GM19238 (cell line): ENCODE data around the gene SPPL2B.
"Not testable (repeated sequence)": the region's sequence is repeated elsewhere in the genome, so short reads cannot be mapped to it uniquely, and the experiment has no call there.

Experiments
- DNase-seq: peaks from one replicate; pipeline ENCODE4 v3.0.0; 2011; ENCODE audit warnings: low spot score; ENCODE audit not compliant: insufficient read length

SPPL2B gene

DNA sequence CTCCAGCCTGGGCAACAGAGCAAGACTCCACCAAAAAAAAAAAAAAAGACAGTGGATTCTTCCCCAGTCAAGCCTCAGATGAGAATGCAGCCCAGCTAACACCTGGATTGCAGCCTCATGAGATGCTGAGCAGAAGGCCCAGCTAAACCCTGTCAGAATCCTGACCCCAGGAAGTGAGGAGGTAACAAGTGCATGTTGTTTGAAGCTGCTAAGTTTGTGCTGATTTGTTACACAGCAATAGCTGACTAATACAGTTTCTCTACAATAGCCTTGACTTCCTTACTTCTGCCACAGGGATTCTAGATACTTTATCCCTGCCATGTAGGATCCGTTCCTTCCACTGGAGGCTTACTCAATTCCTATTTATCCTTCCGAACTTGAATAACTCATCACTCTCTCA lies 52.1 kb downstream of the SPPL2B start:
- DNase-seq: no peak

DNA sequence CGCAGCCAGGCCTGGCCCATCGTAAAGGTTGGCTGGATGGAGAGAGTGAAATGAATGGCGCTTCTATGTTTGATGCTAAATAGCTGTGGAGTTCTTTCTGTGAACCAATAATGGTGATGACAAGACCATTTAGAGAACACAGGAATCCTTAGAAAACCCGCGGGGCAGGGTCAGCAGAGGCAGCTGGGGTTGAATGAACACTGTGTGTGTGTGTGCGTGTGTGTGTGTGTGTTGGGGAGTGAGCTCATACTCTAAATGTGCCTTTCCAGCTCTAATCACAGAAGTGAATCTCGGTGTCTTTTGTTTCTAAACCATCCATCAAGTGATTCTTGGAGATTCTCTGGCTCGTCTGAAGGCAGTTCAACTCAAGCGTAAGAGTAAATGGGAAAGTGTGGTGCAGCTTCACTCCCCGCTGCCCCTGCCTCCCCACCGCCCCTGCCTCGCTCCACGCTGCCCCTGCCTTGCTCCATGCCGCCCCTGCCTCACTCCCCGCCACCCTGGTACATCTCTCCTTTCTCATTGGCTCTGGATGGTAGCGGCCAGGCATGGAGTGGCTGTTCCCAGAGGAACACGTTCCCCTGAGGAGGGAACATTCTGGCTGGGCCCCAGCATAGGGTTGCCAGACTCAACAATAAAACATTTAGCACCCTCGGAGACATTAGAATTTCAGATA lies 52.8 kb downstream of the SPPL2B start:
- no peak for DNase-seq

DNA sequence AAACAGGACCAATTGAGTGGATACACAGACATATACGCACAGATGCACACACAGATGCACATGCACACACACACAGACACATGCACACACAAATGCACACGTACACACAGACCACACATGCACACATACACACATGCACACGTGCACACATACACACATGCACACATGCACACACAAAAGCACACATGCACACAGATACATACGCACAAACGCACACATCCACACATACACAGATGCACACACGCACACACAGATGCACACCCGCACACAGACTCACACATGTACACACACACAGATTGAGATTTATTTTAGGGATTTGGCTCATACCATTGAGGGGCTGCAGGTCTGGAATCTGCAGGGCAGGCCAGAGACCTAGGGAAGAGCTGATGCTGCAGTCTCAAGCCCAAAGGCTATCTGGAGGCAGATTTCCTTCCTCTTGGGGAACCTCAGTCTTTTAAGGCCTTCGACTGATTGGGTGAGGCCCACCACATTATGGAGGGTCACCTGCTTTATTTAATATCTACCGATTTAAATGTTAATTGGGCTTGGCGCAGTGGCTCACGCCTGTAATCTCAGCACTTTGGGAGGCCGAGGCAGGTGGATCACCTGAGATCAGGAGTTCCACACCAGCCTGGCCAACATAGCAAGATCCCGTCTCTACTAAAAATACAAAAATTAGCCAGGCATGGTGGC lies 54.2 kb downstream of the SPPL2B start:
- DNase-seq: no peak

DNA sequence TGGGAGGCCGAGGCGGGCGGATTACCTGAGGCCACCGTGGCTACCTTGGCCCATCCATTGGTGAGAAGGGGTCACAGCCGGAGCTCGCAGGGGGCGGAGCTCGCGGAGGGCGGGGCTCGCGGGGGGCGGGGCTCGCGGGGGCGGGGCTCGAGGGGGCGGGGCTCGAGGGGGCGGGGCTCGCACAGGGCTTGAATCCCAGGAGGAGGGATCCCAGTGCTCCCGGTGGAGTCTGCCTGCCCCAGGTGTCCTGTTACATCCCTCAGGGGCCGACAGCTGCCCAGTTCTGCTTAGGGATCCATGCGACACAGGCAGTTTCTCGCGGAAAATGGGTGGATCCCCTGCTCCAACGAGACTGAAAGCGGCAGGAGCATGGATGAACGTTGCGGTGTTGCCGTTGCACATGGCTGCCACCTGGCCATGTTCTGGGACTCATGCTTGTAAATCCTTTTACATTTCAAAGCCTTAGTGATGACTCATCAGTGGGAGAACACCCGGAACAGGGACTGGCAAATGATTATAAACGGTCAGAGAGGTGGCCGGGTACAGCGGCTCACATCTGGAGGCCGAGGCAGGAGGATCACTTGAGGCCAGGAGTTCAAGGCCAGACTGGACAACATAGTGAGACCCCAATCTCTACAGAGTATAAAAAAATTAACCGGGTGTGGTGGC lies 56.7 kb downstream of the SPPL2B start:
- no peak for DNase-seq

DNA sequence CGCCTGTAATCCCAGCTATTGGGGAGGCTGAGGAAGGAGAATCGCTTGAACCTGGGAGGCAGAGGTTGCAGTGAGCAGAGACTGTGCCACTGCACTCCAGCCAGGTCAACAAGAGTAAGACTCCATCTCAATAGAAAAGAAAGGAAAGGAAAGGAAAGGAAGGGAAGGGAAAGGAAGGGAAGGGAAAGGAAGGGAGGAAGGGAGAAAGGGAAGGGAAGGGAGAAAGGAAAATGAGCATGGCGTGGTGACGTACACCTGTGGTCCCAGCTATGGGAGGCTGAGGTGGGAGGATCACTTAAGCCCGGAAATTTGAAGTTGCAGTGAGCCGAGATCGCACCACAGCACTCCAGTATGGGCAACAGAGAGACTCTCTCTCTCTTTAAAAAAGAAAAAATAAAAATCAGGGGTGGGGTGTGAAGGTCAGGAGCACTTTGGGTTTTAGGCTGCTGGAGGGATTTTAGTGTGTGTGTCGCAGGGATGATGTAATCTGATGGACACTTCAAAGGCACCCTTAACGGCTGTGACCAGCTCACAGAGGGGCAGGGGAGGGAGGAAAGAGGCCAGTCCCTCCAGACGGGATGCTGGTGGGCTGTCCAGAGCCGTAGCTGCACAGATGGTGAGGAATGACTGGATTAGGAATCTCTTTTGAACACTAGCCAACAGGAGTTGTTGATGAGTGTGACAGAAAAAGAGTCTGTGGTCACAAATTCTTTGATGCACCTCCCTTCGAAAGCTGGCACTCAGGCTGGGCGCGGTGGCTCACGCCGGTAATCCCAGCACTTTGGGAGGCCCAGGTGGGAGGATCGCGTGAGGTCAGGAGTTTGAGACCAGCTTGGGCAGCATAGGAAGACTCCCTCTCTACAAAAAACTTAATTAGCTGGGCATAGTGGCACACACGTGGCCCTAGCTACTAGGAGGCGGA lies 59.1 kb downstream of the SPPL2B start:
- no peak for DNase-seq

DNA sequence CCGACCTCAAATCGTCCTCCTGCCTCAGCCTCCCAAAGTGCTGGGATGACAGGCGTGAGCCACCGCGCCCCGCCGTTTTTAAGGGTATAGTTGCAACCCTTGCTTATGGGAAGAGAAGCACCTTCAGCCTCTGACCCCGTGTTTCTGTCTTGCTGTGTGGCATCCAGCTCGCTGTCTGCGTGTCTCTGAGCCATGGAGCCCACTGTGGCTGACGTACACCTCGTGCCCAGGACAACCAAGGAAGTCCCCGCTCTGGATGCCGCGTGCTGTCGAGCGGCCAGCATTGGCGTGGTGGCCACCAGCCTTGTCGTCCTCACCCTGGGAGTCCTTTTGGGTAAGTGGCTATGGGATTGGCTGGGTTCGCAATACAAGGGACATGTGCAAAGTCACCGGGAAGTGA lies 61.1 kb downstream of the SPPL2B start:
- no peak for DNase-seq

DNA sequence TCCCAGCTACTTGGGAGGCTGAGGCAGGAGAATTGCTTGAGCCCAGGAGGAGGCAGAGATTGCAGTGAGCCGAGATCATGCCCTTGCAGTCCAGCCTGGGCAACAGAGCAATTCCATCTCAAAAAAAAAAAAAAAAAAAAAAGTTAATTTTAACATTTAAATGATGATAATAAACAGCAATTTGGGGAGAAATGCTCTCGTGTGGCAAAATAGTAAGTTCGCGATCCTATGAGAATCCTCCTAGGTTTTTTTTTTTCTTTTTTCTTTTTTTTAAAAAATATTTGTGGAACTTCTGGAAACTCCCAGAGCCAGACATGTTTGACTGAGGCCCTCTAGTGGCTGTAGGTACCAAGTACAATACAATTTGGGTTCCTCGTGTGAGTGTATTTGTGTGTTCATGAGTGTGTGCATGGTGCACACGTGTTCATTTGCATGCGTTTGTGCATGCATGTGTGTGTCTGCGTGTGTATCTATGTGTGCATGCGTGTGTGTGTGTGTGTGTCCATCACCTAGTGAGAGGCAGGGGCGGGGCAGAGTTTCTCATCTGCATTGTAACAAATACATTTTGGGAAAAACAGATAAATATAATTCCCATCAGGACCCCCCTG lies 62.7 kb downstream of the SPPL2B start:
- DNase-seq: peak; percentile 46

DNA sequence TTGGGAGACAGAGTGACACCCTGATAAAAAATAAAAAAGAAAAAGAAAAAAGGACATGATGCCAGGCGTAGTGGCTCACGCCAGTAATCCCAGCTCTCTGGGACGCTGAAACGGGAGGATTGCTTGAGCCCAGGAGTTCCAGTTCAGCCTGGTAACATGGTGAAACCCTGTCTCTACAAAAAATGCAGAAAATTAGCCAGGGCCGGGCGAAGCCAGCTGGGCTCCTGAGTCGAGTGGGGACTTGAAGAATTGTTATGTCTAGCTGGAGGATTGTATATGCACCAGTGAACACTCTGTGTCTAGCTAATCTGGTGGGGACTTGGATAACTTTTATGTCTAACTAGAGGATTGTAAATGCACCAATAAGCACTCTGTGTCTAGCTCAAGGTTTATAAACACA lies 63.9 kb downstream of the SPPL2B start:
- no peak for DNase-seq

DNA sequence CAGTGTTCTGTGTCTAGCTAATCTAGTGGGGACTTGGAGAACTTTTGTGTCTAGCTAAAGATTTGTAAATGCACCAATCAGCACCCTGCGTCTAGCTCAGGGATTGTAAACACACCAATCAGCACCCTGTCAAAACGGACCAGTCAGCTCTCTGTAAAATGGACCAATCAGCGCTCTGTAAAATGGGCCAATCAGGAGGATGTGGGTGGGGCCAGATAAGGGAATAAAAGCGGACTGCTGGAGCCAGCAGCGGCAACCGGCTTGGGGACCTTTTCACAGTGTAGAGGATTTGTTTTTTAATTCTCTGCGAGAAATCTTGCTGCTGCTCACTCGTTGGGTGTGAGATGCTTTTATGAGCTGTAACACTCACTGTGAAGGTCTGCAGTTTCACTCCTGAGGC lies 64.4 kb downstream of the SPPL2B start:
- not testable (repeated sequence) for DNase-seq

DNA sequence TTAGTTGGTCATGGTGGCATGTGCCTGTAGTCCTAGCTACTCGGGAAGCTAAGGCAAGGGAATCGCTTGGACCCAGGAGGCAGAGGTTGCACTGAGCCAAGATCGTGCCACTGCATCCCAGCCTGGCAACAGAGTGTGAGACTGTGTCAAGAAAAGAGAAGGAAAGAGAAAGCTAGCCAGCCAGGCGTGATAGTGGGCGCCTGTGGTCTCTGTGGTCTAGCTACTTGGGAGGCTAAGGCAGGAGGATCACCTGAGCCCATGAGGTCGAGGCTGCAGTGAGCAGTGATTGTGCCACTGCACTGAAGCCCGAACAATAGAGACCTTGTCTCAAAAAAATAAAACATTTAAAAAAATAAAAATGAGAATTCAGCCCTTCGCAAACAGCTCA lies 65.6 kb downstream of the SPPL2B start:
- no peak for DNase-seq

DNA sequence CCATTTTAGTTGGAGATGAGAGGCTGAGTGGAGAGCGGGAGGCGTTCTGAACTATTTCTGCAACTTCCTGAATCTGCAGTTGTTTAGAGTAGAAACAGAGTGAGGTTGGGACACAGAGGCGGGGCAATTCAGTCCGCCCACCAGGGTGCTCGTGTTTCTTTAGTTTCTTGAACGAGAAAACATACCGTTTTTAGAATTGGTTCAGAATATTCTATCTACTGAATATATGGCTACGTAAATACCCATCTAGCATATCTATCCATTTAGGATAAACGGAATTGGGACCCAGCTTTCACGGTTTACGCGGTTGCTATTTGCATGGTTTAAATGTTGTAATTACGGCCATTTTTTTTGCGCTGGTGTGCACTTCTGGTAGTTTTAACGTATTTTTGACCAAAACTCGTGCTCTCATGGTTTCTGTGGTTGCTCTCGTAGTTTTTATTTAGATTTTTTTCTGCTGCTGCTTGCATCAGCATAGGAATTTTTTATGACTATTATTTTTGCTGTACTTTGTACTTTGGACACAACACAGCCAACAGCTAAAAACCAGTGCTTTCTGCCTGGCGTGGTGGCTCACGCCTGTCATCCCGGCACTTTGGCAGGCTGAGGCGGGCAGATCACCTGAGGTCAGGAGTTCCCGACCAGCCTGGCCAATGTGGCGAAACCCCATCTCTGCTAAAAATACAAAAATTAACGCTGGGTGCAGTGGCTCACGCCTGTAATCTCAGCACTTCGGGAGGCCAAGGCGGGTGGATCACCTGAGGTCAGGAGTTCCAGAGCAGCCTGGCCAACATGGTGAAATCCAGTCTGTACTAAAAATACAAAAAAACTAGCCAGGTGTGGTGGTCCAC lies 66.2 kb downstream of the SPPL2B start:
- DNase-seq: no peak

DNA sequence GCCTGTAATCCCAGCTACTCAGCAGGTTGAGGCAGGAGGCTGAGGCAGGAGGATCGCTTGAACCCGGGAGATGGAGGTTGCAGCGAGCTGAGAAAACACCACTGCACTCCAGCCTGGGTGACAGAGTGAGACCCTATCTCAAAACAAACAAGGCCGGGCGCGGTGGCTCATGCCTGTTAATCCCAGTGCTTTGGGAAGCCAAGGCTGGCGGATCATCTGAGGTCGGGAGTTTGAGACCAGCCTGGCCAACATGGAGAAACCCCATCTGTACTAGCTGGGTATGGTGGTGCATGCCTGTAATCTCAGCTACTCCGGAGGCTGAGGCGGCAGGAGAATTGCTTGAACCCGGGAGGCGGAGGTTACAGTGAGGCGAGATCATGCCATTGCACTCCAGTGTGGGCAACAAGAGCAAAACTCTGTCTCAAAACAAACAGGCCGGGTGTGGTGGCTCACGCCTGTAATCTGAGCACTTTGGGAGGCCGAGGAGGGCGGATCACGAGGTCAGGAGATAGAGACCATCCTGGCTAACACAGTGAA lies 66.9 kb downstream of the SPPL2B start:
- DNase-seq: not testable (repeated sequence)

DNA sequence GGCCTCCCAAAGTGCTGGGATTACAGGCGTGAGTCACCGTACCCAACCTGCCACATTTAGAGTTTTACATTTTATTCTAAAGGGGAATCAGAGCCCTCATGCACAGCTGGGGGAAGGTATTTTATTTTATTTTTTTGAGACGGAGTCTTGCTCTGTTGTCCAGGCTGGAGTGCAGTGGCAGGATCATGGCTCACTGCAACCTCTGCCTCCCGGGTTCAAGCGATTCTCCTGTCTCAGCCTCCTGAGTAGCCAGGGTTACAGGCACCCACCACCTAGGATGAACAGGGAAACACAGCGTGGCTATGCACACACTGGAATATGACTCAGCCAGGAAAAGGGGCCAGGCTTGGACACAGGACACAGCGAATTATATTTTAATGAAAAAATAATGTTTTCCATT lies 68.7 kb downstream of the SPPL2B start:
- not testable (repeated sequence) for DNase-seq

DNA sequence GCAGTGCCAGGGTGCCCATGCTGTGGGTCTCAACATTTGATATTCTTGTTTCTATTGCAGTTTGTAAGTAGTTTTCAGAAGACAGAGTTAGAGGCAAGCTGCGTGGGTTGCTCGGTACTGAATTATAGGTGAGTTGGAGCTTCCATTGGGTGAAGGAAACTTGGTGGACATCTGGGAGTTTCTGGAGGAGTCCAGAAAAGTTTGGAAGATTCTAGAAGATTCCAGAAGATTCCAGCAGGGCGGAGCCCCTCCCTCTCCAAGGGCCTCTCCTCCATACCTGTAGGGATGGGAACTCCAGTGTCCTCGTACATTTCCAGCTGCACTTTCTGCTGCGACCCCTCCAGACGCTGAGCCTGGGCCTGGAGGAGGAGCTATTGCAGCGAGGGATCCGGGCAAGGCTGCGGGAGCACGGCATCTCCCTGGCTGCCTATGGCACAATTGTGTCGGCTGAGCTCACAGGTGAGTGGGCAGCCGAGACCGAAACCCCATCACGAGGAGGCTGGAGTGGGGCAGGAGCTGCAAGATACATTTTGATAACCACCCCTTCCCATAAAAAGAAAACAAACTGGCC lies 70.3 kb downstream of the SPPL2B start:
- no peak for DNase-seq

DNA sequence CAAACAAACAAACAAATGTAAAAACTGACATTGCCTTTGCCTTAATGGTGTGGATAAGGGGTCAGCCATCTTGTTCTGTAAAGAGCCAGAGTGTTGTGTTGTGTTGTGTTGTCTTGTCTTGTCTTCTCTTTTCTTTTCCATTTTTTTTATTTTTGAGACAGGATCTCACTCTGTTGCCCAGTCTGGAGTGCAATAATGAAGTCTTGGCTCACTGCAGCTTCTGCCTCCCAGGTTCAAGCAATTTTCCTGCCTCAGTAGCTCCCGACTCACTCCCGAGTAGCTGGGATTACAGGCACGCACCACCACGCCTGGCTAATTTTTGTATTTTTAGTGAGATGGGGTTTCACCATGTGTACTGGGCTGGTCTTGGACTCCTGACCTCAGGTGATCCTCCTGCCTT lies 71.1 kb downstream of the SPPL2B start:
- DNase-seq: no peak
